ENCODE measurements around the gene DUSP5.

Gene DUSP5

GRCh38 chr10:110540031-110540430, 42.3 kb downstream of the DUSP5 start:
- no peak overlapping the region for H3K4me3 ChIP-seq (ENCODE audit: low read depth, low read length)

- H3K4me3 ChIP-seq (ENCODE audit: low read depth, low read length): no peak overlapping the region
These were observed 47.3 kb downstream of the DUSP5 start for GRCh38 chr10:110544958-110545537.

GRCh38 chr10:110546077-110546476, 48.4 kb downstream of the DUSP5 start:
- no peak overlapping the region for H3K4me3 ChIP-seq (ENCODE audit: low read depth, low read length)

- H3K4me3 ChIP-seq (ENCODE audit: low read depth, low read length): no peak overlapping the region
These were observed 48.9 kb downstream of the DUSP5 start for GRCh38 chr10:110546499-110547110.

- H3K4me3 ChIP-seq (ENCODE audit: low read depth, low read length): no peak overlapping the region
These were observed 49.5 kb downstream of the DUSP5 start for GRCh38 chr10:110547139-110547761.

- no peak overlapping the region for H3K4me3 ChIP-seq (ENCODE audit: low read depth, low read length)
These were observed 50.3 kb downstream of the DUSP5 start for GRCh38 chr10:110548002-110548401.

- no peak overlapping the region for H3K4me3 ChIP-seq (ENCODE audit: low read depth, low read length)
These were observed 51.5 kb downstream of the DUSP5 start for GRCh38 chr10:110549211-110549610.

- no peak overlapping the region for H3K4me3 ChIP-seq (ENCODE audit: low read depth, low read length)
These were observed 56.2 kb downstream of the DUSP5 start for GRCh38 chr10:110553905-110554304.

GRCh38 chr10:110556296-110556695, 58.6 kb downstream of the DUSP5 start:
- no peak overlapping the region for H3K4me3 ChIP-seq (ENCODE audit: low read depth, low read length)

GRCh38 chr10:110556969-110557601, 59.4 kb downstream of the DUSP5 start:
- no peak overlapping the region for H3K4me3 ChIP-seq (ENCODE audit: low read depth, low read length)

- no peak overlapping the region for H3K4me3 ChIP-seq (ENCODE audit: low read depth, low read length)
These were observed 60.3 kb downstream of the DUSP5 start for GRCh38 chr10:110558041-110558440.

GRCh38 chr10:110560012-110560411, 62.3 kb downstream of the DUSP5 start:
- no peak overlapping the region for H3K4me3 ChIP-seq (ENCODE audit: low read depth, low read length)
